HG03196 (cell line): Measurements from ENCODE around the gene C2.
A peak's percentile ranks its signal among the peaks of the same experiment; 100 is the strongest.

ENCODE experiments used
- ATAC-seq: cut with Tn5 transposase; IDR thresholded peaks from one replicate; pipeline ENCODE4 v1.9.1; 2021; ENCODE audit not compliant: unreplicated experiment

C2 gene

GRCh38 chr6:31927242-31927862 lies at the start of gene C2:
TSS of gene C2 (plus strand) at chr6:31927717. CDS start at chr6:31927753, 36 bp downstream.
- no peak for ATAC-seq

DNA sequence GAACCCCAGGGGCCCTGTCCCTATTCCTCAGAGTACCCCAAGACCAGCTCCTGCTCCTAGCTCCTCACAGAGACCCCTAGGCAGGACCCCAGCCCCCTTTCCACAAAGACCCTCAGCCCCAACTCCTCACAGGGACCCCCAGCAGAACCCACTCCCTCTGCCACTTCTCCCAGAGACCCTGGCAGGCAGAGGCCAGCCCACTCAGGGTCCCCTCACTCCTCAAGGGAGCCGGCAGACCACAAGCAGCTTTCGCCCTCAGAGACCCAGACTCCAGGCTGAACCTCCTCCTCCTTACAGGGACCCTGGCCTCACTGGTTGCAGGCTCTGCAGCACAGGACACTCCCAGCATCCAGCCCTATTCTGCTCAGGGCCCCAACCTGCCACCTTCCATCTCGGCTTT lies 49.3 kb upstream of the C2 start:
- no peak for ATAC-seq

- ATAC-seq: no peak
Measured at GRCh38 chr6:31878726-31879125, 48.8 kb upstream of the C2 start, which contains the start of gene SLC44A4. TSS of gene SLC44A4 (minus strand) at chr6:31878997. CDS start at chr6:31878980, 17 bp downstream.

DNA sequence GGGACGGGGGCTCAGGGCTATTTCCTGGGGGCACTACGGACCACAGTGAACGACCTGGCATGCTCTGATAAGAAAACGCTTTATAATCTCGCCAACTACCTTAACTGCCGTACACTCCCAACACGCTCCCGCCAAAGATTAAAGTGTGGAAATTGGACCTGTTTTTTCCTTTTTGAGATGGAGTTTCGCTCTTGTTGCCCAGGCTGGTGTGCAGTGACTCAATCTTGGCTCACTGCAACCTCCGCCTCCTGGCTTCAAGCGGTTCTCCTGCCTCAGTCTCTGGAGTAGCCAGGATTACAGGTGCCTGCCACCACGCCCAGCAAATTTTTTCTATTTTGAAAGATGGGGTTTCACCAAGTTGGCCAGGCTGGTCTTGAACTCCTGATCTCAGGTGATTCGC lies 48.4 kb upstream of the C2 start:
- ATAC-seq: no peak

DNA sequence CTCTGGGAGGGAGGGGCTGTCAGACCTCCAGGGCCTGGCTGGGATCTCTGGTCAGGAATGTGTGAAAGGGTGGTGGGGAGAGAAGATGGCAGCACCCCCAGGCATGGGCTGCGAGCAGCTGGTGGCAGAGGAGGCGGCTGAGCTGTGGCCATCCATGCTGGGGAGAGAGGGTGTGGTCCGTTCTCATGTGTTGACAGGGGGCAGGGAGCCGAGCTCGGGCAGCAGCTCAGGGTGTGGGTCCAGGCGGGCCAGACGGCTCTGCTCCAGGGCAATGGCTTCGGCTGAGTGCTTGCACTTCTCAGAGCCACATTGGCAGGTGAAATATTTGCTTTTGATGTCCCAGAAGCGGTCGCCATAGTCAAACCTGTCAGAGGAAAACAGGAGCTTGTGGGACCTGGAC lies 47.6 kb upstream of the C2 start:
- ATAC-seq: no peak

DNA sequence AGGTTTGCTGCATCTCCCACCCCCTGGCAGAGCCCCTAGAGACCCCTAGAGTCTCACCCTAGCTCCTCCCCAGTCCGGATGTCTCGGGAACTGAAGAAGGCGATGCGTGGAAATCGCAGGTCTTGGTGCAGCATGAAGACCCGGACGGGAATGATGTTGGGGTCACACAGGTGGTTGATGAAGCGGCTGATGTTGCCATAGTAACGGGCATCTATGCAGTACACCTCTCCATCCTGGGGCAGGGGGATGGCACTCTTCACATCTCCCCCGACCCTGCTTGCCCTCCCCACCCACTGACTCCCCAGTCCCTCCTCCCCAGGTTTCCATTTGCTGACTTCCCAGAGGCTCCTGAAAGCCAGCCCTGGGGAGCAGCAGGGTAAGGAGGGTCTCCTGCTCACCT lies 46.9 kb upstream of the C2 start:
- no peak for ATAC-seq

- ATAC-seq: no peak
Measured at GRCh38 chr6:31881136-31881859, 46.2 kb upstream of the C2 start.

DNA sequence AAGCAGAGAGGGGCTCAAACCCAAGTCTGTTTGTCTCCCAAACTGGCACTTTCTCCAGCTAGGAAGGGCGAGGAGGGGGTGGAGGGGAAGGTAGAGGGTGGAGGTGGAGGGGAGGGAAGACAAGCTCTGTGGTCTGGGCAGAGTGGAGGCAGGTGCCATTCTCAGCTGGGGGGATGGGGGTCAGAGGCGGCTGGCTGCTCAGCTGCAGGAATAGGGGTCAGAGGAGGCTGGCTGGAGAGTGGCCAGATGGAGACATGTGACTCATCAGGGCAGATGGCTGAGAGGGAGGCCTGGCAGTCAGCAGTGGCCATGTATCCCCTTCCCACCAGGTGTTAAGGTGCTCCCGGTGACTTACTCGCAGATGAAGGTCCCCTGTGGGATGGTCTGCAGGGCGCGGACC lies 45.2 kb upstream of the C2 start:
- ATAC-seq: no peak

GRCh38 chr6:31883676-31884075 lies 43.8 kb upstream of the C2 start:
- no peak for ATAC-seq

DNA sequence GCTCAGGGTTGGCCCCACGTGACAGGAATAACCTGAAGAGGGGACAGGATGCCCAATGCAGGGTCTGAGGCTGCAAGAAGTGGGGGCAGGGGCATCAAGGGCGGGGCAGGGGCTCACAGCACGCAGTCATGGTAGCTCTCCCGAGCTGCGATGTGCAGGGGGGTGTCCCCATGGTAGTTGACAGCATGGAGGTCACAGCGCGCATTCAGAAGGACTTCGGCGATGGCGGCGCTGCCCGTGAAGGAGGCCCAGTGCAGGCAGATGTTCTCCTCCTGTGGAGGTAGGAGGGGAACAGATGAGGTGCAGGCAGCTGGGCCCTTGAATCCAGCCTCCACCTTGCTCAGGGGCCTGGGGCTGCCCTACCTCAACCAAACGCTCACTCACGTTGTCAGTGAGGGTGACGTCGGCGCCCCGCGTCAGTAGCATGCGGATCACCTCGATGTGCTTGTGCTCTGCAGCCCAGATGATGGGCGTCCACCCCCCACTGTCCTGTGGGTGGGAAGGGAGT lies 42.9 kb upstream of the C2 start:
- ATAC-seq: no peak

DNA sequence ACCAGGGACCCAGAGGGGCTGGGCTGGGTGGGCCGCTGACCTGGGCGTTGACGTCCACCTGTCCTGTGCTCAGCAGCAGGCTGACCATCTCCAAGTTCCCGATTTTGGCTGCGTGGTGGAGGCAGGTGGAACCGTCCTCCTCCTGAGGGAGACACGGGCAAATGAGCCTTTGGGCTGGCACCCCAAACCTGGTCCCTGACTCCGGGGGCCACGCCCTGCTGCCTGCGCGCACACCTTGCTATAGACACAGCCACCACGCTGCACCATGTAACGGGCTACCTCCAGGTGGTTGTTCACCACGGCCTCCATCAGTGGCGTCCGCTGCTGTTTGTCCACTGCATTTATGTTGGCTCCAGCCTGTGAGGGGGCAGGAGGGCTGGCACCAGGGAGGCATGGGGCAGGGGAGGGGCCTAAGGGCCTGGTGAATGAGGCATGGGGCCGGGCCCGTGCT lies 41.0 kb upstream of the C2 start:
- no peak for ATAC-seq

- ATAC-seq: no peak
Measured at GRCh38 chr6:31887173-31888007, 40.1 kb upstream of the C2 start.

DNA sequence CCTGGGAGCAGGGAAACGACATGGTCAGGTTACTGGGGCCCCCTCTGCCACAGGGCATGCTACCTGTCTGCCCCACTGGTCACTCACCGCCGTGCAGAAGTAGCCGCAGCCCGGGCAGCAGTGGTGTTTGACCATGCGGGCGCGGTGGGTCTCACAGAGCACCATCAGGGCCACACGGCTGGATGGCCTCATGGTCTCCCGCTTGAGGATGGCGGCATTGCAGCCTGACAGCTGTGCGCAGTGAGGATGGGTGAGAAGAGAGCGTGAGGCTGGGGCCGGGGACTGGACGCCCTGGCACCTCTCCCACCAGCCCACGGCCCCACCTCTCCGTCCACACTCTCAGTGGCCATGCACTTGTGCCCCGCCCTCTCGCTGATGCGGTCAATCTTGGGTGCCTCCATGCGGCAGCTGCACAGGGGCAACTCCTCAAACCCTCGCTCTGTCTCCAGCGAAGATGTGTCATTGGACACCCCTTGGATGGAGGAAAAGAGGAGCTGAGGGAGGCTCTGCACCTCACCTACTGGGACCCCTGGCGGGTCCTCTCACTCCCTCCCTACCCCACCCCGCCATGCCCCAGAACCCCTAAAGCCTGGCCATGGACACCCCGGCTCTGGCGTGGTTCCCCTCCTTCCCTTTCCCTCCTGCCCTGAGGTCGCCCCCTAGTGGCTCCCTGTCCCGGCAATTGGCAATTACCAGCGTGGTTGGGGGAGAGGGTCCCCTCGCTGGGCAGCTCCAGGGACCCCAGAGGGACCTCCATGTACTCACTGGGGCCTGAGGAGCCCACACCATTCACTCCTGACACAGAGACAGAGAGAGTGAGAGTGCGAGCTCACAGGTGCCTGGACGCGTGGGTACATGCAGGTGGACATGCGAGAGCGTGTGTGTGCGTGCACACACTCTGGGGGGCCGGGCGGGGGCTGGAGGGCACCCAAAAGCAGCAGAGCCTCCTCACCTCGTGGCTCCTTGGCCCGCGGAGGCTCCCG lies 39.0 kb upstream of the C2 start:
- ATAC-seq: no peak

DNA sequence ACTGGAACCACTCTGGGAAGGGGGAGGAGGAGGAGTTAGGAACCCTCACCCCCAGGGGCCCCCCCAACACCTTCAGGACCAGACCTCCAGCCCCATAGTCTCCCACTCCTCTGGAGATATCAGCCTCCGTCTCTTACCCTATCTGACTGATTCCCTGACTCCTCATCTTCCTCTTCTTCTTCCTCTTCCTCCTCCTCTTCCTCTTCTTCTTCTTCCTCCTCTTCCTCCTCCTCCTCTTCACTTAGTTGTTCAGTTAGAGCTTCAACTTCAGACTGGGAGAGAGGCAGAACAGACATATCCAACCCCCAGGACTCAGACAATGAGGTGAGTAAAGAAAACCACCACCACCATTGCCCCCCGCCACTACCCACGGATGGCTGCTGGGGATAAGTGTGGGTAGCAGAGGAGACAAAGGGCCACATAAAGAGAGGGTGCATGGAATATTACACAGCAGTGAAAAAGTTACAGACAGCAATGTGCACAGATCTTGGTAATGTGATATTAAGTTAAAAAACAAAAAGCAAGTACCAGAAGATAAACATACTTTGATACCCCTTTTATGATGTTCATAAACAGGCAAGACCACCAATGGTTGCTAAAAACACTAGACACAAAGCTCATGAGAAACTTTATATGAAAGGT lies 38.1 kb upstream of the C2 start:
- ATAC-seq: no peak

DNA sequence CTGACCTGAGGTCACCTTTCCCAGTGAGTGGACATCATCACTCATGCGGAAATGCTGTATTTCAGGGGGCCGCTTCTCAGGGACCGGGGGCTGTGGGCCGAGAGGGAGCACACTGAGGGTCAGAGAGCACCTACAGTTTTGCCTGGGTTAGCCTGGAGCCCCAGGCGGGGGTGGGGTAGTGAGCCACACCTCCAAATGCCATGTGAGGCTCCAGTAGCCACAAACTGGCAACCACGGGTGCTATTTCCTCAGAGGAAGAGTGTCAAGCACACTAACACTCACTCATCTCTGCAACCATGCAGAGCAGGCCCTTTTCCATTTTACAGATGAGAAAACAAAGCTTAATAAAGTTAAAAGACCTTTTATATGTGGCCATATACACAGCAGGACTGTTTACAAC lies 34.7 kb upstream of the C2 start:
- ATAC-seq: no peak

- no peak for ATAC-seq
Measured at GRCh38 chr6:31896493-31896855, 31.0 kb upstream of the C2 start.

GRCh38 chr6:31896856-31897611 lies 30.5 kb upstream of the C2 start:
- no peak for ATAC-seq

GRCh38 chr6:31897612-31898382 lies 29.7 kb upstream of the C2 start, which contains the start of gene EHMT2:
TSS of gene EHMT2 (minus strand) at chr6:31897698. CDS start at chr6:31897677, 21 bp downstream.
- ATAC-seq: peak; percentile 42
